Activated T-cell treated with anti-CD3 and anti-CD28 coated beads for 1 hour (primary cell): ENCODE results near the gene UBXN4.
"Not testable (repeated sequence)": the region's sequence is repeated elsewhere in the genome, so short reads cannot be mapped to it uniquely, and the experiment has no call there.

Source experiments
- DNase-seq: peaks from one replicate; pipeline ENCODE4 v3.0.0-alpha.2; 2020; ENCODE audit warnings: low read depth

Gene UBXN4, protein sequence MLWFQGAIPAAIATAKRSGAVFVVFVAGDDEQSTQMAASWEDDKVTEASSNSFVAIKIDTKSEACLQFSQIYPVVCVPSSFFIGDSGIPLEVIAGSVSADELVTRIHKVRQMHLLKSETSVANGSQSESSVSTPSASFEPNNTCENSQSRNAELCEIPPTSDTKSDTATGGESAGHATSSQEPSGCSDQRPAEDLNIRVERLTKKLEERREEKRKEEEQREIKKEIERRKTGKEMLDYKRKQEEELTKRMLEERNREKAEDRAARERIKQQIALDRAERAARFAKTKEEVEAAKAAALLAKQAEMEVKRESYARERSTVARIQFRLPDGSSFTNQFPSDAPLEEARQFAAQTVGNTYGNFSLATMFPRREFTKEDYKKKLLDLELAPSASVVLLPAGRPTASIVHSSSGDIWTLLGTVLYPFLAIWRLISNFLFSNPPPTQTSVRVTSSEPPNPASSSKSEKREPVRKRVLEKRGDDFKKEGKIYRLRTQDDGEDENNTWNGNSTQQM

GRCh38 chr2:135741395-135742324, at the start of gene UBXN4:
Gene UBXN4, plus strand, starts transcription at chr2:135741855. Its CDS starts 75 bp downstream, at chr2:135741930.
- peak; percentile 86 for DNase-seq

DNA sequence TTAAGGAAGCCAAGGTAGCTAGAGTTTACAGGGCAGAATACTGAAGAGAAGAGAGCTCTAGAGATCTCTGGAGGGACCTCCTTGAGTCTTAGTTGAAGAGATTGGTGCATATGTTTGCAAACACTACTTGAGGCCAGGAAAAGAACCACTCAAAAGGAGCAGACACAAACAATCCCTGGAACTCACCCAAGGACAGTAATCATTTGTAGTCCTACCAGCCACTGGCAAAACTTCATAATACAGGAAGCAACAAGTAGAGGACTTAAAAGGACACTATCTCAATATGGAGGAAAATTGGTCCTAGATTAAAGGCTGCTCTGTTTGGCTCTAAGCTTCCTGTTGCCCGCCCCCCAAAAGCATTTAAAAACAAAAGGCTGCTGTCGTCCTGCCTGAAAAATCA, 46.9 kb upstream of the UBXN4 start:
- DNase-seq = no peak

DNA sequence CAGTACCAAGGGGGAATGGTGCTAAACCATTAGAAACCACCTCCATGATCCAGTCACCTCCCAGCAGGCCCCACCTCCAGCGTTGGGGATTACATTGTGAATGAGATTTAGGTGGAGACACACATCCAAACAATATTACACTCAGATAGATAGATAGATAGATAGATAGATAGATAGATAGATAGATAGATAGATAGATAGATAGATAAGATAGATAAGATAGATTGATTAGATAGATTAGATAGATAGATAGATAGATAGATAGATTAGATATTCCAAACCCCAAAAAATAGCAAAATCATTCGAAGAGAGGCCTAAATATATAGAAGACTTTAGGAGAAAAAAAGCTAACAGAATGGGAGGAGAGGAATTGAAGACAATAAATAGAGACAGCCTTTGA, 42.8 kb upstream of the UBXN4 start:
- DNase-seq = no peak

DNA sequence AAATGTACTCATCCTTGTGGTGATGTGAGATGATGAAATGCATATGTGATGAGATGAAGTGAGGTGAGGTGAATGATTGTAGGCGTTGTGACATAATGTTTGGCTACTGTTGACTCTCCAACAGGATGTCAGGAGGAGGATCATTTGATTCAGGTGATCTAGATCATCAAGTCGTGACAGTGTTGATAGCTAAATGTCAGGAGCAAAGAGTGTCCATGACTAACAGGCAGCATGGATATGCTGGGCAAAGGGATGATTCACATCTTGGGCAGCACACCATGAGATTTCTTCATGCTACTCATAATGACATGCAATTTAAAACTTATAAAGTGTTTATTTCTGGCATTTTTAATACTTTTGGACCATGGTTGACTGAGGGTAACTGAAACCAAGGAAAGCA, 40.2 kb upstream of the UBXN4 start:
- DNase-seq = no peak

GRCh38 chr2:135703300-135703699, 38.4 kb upstream of the UBXN4 start:
- no peak for DNase-seq

GRCh38 chr2:135704075-135704474, 37.6 kb upstream of the UBXN4 start:
- DNase-seq = not testable (repeated sequence)

GRCh38 chr2:135708159-135708558, 33.5 kb upstream of the UBXN4 start:
- DNase-seq = no peak

- DNase-seq = peak; percentile 77
Observed at GRCh38 chr2:135709992-135710391, 31.7 kb upstream of the UBXN4 start.

DNA sequence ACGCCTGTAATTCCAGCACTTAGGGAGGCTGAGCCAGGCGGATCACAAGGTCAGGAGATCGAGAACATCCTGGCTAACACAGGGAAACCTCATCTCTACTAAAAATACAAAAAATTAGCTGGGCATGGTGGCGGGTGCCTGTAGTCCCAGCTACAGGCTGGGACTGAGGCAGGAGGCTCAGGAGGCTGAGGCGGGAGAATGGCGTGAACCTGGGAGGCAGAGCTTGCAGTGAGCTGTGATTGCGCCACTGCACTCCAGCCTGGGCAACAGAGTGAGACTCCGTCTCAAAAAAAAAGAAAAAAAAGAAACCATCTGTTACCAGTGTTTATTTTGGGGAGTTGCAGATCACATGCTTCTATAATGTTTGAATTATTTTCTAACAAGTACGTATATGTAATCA, 26.6 kb upstream of the UBXN4 start:
- not testable (repeated sequence) for DNase-seq

GRCh38 chr2:135728064-135728743, 13.5 kb upstream of the UBXN4 start:
- no peak for DNase-seq

GRCh38 chr2:135732561-135732960, 9.1 kb upstream of the UBXN4 start:
- no peak for DNase-seq

DNA sequence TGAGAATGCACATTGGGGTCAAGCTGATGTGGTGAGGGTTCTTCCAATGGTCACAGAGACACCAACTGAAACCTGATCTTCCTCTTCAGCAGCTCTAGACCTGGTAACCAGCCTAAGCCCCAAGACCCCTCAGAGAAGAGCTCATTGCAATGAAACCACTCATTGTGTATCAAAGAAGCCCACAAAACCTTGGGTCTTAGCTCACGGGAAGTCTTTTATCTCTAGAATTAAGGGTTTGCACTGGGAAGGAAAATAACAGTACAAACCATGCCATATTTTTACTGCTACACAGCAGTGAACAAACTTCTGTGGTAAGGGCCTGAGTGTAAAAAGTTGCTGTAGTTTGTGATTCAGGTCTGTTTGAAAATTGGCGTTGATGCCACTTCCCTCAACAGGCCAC, 8.6 kb upstream of the UBXN4 start:
- no peak for DNase-seq

DNA sequence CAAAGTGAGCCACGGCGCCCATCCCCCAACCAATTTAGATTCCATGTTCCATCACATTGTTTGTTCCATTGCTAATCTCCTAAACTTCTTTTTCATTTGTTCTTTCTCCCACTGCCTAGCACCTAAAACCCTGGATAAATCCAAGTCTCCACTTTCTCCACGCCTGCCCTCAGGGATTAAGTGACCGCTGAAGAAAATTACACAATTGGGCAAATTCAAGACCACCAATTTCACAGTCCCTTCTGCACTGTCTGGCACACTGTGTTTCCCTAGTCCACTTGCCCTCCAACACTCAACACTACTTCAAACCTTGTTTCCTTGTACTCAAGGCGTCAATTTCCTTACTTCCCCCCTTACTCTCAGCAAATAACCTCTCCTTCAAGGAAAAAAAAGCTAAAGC, 5.1 kb upstream of the UBXN4 start:
- DNase-seq = no peak

DNA sequence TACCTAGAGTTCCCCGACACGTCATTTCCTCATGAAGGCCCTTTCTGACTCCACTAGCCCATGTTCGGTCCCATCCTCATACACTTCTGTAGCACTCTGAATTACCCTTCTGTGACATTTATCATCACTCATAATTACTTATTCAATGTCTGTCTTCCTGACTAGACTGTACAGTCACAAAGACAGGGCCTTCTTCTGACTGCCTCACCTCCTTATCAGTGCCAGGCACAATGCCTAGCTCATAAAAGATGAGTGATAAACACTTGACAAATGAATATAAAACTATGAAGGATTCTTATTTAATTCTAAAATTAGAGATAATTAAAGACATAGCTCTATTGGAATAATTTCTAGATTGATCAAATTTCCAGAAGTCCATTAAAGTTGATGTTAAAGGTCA, 1.4 kb upstream of the UBXN4 start:
- no peak for DNase-seq

GRCh38 chr2:135741043-135741394, 636 bp upstream of the UBXN4 start:
- no peak for DNase-seq

- DNase-seq = peak; percentile 14
Observed at GRCh38 chr2:135742325-135742757, 686 bp downstream of the UBXN4 start.

- DNase-seq = no peak
Observed at GRCh38 chr2:135743860-135744259, 2.2 kb downstream of the UBXN4 start.

- no peak for DNase-seq
Observed at GRCh38 chr2:135744760-135745314, 3.2 kb downstream of the UBXN4 start.

DNA sequence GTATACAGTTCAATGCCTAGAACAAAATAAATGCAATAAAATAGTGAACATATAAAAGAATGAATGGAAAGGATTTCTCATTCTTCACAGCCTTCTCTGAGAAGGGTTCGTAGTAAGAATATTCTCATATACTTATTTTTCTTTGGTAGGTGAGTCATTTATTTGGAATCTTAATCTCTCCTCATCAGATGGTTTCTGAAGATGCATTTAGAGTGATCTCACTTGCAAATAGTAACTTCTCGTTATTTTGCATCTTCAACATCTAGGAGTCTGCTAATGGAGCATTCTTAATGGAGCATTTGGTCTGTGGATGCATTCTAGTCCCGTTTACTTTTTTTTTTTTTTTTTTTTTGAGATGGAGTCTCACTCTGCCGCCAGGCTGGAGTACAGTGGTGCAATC, 3.9 kb downstream of the UBXN4 start:
- no peak for DNase-seq

DNA sequence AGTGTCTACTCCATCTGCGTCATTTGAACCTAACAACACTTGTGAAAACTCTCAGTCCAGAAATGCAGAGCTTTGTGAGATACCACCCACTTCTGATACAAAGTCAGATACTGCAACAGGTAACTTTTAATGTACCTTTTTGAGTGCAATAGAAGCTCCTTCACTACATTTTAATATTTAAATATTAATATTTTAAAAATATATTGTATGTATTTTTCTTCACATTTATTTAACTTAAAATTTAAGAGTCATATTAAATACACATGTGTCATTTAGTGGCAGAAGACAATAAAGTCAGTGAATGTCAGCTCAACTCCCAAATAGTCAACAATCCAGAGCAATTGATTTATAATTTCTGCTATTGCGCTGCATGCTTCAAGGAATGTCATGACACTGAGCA, 13.9 kb downstream of the UBXN4 start:
- no peak for DNase-seq

GRCh38 chr2:135756692-135757091, 15.0 kb downstream of the UBXN4 start:
- DNase-seq = no peak

DNA sequence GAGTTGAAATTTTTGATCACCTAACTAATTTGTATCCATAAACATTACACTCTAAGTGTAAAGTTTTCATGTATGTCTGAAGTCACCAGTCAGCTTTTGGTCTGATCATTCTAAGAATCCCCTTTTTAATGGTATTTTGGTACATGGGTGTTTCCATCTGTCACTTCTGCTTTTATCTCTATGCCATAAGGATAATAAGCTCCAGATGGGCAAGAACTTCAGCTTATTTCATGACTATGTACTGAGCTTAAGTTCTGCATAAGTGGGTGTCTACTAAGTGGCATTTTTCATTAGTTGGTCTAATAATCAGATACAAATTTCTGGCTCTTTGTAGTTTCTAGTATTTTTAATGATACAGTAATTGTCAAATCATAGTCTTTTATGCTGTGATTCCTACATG, 20.4 kb downstream of the UBXN4 start:
- no peak for DNase-seq
